GM18505 (cell line): ENCODE data around the gene RAB39A.
A peak's percentile ranks its signal among the peaks of the same experiment; 100 is the strongest.
"Not testable (repeated sequence)": the region's sequence is repeated elsewhere in the genome, so short reads cannot be mapped to it uniquely, and the experiment has no call there.

ENCODE experiments used
- ATAC-seq: cut with Tn5 transposase; IDR thresholded peaks from one replicate; pipeline ENCODE4 v1.9.1; 2021; ENCODE audit not compliant: unreplicated experiment
- POLR2A ChIP-seq: IDR thresholded peaks from 4 replicates; pipeline ENCODE4 v1.6.1; 2011; ENCODE audit warnings: borderline replicate concordance; ENCODE audit not compliant: insufficient read depth, insufficient read length; ENCODE audit errors: extremely low read depth

The RAB39A gene

DNA sequence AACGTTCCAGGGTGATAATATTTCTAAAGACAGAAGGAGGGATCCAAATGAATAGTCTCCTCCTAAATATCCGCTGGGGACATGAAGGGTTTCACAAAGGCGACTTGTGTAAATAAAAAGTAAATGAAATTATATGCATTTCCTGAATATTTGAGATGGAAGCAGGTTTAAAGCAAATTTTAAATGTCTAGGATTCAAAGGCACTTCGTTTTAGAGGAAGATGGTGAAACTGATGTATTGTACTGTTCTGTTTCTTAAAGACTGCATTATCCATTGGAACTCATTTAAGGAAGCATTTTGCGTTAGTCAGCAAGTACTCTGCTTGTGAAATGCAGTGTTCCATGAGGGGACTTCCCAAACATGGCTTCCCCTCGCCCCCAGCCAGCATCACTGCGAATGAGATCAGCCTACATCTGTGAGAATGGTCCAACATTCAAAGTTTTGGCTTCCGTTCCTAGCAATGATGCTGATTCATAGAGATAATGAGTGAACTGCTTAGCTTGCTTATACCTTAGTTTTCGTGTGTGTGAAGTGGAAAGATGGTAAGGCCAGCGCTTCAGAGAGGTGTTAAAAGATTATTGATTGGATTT is 1.5 kb downstream of the RAB39A start:
- no peak for ATAC-seq
- TF ChIP-seq POLR2A = no peak

DNA sequence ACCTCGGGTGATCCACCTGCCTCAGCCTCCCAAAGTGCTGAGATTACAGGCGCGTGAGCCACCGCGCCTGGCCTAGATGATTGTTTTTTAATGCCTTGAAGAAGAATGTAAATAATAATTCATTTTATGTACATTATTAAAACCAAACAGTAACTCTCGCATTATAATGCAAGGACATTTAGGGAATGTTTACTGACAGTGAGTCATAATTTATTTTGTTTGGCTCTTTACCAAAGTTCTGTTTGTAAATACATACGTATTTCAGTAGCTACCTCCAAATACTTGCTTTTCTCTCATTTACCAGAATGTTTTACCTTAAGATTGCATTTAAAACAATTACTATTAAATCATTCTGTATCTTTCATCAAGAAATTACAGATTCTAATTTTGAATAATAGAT is 3.0 kb downstream of the RAB39A start:
- TF ChIP-seq POLR2A = no peak
- no peak for ATAC-seq

DNA sequence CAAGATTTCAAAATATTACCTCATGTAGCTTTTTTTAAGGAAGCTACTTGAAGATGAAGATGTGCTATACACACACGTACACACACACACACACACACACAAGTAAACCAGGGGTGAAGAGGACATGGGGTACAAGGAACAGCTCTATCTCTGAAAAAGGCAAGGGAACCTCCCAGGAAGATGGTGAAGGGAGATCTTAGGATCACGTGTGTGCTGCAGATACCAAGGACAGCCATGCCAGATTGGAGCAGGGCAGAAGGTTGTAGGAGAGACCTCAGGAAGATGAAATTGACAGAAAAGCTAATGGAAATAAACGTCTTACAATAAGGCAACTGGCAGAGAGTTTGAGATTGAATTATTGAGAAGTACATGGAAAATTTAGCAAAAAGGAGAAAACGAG is 19.7 kb downstream of the RAB39A start:
- no peak for TF ChIP-seq POLR2A
- ATAC-seq = no peak

DNA sequence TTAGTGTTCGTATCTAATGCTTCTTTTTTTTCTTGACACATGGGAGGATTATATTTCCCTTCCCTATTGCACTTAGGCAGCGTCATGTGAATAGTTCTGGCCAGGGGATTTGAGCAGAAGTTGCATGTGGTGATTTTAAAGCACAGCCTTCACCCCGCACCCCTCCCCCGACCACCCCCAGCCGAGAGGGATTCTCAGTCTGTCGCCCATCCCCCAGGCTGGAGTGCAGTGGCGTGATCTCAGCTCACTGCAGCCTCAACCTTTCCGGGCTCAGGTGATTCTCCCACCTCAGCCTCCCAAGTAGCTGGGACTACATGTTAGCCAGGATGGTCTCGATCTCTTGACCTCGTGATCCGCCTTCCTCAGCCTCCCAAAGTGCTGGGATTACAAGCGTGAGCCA is 20.1 kb downstream of the RAB39A start:
- ATAC-seq = not testable (repeated sequence)

DNA sequence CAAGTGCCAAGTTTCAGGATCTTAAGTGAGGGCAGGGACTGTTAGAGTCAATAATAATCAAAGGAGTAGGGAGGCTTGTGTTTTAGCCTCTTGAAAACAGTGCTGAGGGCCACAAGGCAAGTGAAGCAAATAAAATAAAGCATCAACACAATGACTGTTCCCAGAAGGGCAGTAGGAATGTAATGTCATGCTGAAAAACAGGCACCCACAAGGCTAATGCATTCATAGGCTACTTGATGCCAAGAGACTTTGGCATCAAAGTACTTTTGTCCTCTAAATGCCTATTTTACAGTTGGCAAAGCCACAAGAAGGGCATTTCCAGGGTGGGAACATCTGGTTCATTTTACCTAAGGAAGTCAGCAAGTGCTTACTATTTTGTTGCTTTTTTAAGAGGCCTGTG is 22.9 kb downstream of the RAB39A start:
- no peak for TF ChIP-seq POLR2A
- ATAC-seq = no peak

DNA sequence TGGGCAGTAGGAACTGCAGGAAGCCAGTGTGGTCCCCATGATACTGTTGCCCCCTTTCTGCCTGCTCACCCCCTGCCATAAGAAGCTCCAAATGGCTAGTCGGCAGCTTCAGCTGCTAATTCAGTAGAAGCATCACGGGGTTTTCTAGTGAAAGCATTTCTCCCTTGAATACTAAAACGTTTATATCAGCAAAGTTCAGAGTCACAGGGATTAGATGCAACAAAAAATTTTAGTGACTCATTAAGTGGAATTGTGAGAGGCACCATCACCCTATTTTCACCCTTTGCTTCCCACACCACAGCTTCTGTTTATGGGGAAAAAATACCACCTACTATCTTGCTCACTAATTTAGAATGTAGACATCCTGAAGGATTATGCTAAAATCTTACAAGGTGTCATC is 25.2 kb downstream of the RAB39A start:
- TF ChIP-seq POLR2A = no peak
- ATAC-seq = no peak

DNA sequence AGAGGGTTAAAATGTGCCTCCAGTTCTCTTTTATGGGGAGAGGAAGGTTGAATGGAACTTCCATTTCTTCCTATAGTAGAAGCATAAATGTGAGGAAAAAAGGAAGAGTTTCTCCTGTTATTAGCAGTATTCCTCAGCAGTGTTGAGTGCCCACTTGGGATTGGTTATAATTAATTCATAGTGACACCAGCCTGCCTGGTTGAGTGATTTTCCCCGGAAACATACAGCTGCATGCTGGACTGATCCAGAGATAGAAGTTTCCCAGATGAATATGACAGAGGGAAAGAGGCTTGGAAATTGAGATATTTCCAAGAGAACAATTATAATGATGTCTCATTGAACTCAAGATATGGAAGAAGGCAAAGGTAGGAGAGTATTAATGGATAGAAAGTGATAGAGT is 28.3 kb downstream of the RAB39A start:
- no peak for ATAC-seq
- TF ChIP-seq POLR2A = no peak

DNA sequence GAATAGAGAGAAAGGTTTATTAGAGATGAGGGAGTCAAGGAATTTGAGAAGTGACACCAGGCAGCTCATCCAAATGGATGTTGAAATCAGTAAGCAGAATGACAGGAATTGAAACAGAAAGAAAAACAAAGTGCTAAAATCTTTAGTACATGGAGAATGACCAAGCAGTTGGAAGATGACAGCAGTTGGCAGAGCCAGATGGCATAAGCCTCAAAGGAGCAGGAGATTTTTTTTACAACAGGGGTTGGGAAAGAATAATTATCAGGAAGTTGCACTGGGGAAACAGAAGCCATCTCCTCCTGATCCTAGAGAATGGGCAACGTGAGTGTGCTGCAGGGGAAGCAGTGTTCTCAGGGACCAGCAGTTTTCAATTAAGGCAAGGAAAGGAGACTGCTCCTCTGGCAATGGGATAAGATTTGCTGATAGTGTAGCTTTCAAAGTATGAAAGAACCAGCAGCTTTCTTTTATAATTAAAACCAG is 28.9 kb downstream of the RAB39A start:
- peak; percentile 75 for ATAC-seq
- no peak for TF ChIP-seq POLR2A

DNA sequence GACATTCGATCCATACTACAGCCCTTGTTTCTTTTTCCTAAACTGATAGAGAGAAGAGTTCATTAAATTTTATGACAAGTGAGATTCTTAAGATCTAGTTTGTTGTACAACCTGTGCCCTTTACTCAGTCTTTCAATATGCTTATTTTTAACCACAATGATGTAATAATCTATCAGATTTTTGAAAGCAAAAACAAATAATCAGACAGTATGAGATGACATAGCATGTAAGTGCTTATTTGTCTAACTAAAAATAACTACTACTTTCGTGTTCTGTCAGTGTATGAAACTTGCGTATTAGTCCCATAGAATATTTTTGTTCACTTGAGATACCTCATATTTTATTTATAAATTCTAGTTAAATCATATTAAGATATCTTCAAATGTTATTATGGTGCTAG is 33.2 kb downstream of the RAB39A start:
- ATAC-seq = no peak
- no peak for TF ChIP-seq POLR2A

DNA sequence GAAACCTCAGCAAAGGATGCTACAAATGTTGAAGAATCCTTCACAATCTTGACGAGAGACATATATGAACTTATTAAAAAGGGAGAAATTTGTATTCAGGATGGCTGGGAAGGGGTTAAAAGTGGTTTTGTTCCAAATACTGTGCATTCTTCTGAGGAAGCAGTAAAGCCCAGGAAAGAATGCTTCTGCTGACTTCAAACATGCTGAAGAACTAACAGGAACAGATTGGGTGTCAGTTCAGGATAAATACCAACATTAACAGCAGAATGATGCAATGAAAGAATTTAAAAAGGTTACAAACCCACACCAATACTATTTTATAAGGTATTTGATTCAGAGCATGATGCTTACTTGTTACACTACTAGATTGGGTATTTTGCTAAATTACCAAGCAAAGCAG is 33.9 kb downstream of the RAB39A start:
- TF ChIP-seq POLR2A = no peak
- no peak for ATAC-seq

DNA sequence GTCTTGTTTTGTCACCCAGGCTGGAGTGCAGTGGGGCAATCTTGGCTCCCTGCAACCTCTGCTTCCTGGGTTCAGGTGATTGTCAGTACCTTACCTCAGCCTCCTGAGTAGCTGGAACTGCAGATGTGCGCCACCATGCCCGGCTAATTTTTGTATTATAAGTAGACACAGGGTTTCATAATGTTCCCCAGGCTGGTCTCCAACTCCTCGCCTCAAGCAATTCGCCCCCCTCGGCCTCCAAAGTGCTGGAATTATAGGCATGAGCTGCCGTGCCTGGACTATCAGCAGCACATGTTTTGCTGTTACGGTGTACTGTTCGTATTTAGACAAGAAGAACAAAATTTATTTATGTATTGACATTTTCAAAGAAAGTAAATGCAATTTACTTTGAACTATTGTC is 34.8 kb downstream of the RAB39A start:
- ATAC-seq = no peak
- TF ChIP-seq POLR2A = no peak

DNA sequence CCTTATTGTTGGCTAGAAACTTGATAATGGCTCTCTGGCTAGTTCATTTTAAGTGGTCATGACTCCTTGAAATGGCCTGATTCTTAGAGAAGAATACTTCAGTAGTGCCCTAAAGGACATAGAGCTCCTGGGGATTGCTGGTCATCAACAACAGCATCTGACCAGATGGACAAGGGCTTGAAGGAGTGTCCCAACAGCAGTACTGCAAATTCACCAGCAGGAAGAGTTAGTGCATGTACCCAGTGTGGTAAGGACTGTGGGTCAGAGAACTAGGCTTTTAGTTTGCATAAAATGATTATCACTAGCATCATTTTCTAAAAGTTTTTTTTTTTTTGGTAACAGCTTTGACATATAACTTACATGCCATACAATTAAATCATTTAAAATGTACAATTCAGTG is 41.0 kb downstream of the RAB39A start:
- no peak for TF ChIP-seq POLR2A
- ATAC-seq = no peak

DNA sequence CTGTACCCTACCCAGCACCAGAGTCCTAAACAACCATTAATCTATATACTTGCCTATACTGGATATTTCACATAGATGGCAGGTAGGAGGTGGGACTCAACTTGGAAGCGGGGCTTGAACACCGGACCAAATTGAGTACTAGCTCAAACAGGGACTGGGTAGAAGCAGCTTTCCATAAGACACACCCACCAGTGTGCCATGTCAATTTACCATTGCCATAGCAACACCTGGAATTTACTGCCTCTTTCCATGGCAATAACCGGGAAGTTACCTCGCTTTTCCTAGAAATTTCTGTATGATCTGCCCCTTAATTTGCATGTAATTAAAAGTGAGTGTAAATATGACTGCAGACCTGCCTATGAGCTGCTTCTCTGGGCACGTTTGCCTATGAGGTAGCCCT is 41.8 kb downstream of the RAB39A start:
- no peak for ATAC-seq
- TF ChIP-seq POLR2A = no peak

DNA sequence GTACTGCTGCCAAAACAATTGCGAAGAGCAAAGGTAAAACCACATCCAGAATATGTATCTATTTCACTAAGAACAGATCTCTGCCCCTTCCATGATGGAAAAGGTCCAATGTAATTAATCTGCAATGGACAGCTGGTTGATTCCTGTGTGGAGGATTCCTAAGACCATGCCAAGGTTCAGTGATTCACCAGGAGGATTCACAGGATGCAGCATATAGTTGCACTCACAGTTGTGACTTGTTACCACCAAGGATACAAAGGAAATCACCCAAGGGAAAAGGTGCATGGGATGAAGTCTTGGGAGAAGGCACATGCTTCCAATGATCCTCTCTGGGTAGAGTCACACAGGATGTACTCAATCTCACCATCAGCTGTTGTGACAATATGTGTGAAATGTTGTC is 45.4 kb downstream of the RAB39A start:
- no peak for ATAC-seq
- no peak for TF ChIP-seq POLR2A

DNA sequence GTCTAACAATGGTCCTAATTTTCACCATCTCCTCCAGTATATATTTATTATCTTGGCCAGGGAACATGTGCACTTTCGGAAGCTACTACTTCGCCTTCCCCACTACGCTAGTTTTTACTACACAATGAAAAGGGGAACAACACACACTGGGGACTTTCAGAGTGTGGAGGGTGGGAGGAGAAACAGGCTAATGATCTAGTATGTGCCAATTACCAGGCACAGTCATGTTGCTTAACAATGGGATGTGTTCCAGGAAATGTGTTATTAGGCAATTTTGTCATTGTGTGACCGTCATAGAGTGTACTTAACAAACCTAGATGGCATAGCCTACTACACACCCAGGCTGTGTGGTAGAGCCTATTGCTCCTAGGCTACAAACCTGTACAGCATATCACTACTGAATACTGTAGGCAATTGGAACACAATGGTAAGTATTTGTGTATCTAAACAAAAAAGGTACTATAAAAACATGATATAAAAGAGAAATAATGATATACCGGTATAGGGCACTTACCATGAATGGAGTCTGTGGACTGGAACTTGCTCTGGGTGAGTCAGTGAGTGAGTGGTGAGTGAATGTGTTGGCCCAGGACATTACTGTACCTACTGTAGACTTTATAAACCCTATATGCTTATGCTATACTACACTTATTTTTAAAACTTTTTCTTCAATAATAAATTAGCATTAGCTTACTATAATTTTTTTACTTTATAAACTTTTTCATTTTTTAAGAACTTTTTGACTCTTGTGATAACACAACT is 60.3 kb downstream of the RAB39A start:
- no peak for ATAC-seq

DNA sequence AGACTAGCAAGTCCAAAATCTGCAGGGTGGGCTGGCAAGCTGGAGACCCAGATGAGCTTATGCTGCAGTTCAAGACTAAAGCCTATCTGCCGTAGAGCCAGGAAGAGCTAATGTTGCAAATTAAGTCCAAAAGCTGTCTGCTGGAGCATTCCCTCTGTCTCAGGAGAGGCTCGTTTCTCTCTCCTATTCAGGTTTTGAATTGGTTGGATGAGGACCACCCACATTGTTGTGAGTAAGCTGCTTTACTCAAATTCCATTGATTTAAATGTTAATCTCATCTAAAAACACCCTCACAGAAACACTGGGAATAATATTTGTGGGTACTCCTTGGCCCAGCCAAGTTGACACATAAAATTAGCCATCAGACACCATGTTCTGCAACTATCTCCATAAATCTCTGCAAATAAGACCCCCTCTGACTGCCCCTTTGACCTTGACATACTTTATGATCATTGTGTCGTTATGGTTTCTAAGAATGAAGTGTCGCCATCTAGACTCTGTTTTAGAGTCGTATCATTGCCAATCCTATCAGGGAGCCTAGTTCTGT is 63.7 kb downstream of the RAB39A start:
- no peak for TF ChIP-seq POLR2A
- no peak for ATAC-seq

More for the DNA sequence above, 60.3 kb downstream of the RAB39A start:
- no peak for TF ChIP-seq POLR2A
